ENCODE data around the gene ROBO1. TPM values are rescaled to one million over a fixed set of nuclear protein-coding genes. Genes with fewer than 3 reads are reported as not detected.

Gene ROBO1
- total RNA-seq, 1 donor from 2014 or later = 13.4 TPM

DNA sequence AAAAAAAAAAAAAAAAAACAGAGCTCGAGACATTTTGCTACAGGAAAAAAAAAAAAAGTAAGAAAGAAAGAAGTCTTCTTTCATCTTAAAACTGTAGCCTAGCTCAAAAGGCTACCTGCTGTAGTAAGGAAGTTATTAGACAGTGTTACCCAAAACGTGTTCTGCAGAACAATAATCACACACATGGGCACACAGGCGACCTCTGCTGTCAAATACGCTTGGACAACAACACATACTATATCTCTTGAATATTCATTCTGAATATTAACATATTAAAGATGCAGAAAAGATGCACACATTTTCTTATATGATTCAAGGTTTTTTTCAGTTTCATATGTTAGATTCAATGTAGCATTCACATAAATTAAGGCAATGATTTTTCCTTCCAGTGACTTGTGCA is 215.8 kb downstream of the ROBO1 start:
- no peak overlapping the region for H3K27ac ChIP-seq
- no peak overlapping the region for H3K4me3 ChIP-seq
- H3K36me3 ChIP-seq = no peaks in the 10 kb centered on the region
- H3K9me3 ChIP-seq = no peaks in the 10 kb centered on the region
- intact Hi-C loops (cut with DNase I) = no loop called here
- H3K27me3 ChIP-seq = no peaks in the 10 kb centered on the region
- no peak for DNase-seq (ENCODE audit: low spot score in 2 of 2)
- TF ChIP-seq, protein P1, sequence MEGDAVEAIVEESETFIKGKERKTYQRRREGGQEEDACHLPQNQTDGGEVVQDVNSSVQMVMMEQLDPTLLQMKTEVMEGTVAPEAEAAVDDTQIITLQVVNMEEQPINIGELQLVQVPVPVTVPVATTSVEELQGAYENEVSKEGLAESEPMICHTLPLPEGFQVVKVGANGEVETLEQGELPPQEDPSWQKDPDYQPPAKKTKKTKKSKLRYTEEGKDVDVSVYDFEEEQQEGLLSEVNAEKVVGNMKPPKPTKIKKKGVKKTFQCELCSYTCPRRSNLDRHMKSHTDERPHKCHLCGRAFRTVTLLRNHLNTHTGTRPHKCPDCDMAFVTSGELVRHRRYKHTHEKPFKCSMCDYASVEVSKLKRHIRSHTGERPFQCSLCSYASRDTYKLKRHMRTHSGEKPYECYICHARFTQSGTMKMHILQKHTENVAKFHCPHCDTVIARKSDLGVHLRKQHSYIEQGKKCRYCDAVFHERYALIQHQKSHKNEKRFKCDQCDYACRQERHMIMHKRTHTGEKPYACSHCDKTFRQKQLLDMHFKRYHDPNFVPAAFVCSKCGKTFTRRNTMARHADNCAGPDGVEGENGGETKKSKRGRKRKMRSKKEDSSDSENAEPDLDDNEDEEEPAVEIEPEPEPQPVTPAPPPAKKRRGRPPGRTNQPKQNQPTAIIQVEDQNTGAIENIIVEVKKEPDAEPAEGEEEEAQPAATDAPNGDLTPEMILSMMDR (IDR thresholded peaks at IDR 0.05) = no peak
- H3K4me1 ChIP-seq = no peaks in the 10 kb centered on the region

DNA sequence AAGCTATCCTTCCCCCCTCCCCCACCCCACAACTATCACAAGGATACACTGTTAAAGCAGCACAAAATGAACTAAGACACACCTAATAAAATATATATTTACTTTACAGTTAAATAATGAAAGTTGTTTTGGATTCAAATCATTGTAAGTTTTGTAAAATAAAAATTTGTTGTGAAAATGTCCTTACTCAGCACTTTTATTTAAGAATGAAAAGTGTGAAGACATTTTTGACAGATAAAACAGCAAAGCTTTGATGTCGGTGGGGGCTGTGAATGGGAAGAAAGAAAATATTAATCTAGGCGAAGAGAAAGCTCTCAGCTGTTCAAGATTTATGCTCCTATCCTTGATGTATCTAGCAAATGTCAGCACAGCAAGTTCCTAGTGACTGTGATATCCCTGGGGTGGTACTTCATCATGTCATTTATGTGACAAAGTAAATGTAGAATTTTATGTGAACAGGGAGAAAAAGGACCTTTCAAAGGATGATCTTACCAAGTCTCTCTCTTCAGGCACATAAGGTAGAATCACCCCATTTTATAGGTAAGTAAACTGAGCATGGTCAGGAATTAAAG is 216.4 kb downstream of the ROBO1 start:
- Histone ChIP-seq H3K27me3 (no peaks in the 10 kb centered on the region), H3K36me3 (no peaks in the 10 kb centered on the region), H3K4me1 (no peaks in the 10 kb centered on the region), H3K27ac (no peak overlapping the region), H3K4me3 (no peak overlapping the region), H3K9me3 (no peaks in the 10 kb centered on the region)
- TF ChIP-seq, protein P1 (IDR thresholded peaks at IDR 0.05) = no peak
- intact Hi-C loops (cut with DNase I) = no loop called here
- no peak for DNase-seq (ENCODE audit: low spot score in 2 of 2)

DNA sequence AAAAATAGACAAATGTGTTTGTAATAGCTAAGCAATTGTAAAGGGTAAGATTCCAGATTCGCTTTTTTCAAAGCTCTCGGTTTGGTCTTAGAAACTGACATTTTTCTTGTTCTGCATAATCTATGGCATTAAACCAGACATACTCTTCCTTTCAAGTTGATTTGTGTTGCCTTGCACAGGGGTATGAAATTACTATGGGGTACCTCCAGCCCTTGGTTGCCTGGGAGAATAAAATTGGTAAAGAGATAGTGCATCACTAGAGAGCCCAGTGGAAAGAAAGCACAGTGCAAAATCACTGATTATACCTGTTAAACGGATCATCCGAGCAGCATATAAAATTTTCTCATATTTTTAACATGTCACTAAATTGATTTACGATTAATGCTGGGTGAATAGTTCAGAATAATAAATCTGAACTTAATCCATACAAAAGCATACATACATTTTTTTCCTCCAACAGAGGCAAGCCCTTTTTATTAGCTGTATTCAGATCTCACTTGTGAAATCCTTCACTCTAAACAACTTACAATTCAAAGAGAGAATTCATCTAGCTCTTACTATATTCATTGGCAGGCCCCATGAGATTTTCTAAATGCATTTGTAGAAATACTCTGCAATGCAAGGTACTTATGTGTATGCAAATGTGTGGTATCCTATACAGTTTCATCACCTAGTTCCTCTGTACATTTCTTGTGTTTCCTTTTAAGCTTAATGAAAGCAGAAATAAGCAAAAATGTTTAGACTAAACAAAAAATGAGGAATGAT is 224.4 kb downstream of the ROBO1 start:
- Histone ChIP-seq H3K36me3 (no peaks in the 10 kb centered on the region), H3K9me3 (no peaks in the 10 kb centered on the region), H3K4me1 (no peaks in the 10 kb centered on the region), H3K4me3 (no peak overlapping the region), H3K27ac (no peak overlapping the region), H3K27me3 (no peaks in the 10 kb centered on the region)
- TF ChIP-seq, protein P1 (IDR thresholded peaks at IDR 0.05) = no peak
- intact Hi-C loops (cut with DNase I) = no loop called here
- no peak for DNase-seq (ENCODE audit: low spot score in 2 of 2)

DNA sequence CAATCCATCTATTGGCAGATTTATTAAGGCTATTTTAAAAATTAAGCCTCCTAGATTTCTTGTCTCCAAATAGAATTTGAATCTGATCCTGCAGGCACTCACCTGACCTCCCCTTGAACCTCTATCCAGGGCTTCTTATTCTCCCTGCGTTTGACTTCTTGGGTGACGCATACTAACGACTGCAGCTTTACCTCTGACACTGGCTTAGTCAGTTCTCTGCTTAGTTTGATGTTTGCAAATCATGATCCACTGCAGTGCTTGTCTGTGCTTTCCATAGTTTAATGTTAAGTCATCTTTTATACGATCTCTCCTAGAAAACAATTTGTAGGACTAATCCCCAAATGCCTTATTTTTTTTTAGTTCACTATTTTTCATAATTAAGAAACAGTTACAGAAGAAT is 233.1 kb downstream of the ROBO1 start:
- no peaks in the 10 kb centered on the region for H3K27me3 ChIP-seq
- H3K4me3 ChIP-seq = no peak overlapping the region
- TF ChIP-seq, protein P1 (IDR thresholded peaks at IDR 0.05) = no peak
- H3K36me3 ChIP-seq = no peaks in the 10 kb centered on the region
- H3K27ac ChIP-seq = no peak overlapping the region
- intact Hi-C loops (cut with DNase I) = no loop called here
- H3K4me1 ChIP-seq = no peaks in the 10 kb centered on the region
- H3K9me3 ChIP-seq = no peaks in the 10 kb centered on the region
- DNase-seq (ENCODE audit: low spot score in 2 of 2) = no peak

DNA sequence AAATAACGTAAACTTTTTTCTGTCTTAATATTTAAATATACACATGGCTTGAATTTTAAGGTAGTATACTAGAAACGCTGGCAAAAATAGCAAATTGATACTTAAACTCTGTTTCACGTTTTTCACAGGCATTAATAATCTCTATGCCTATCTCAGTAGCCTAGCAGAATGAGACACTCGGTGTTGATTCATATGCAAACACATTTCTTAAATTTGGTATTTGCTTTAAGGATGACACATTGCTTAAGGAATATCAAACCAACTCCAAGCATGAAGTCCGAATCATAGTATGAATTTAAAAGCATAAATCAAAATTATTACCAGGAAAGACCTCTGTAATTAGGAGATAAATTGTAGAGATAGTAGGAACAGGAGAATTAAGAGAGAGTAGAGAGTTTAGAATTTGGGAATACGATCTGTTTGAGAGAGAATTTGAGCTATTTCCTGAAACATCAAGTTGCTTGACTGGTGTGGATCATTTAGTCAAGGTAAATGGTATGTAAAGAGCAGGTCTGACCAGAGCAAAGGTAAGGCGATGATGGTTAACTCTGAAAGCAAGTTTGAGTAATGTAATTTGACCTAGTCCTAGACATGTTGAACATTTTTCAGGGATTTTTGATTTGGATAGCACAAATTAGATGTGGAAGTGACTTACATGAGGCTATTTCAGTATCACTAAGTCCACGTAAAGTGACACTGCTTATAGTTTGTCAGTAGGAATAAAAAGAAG is 236.1 kb downstream of the ROBO1 start:
- intact Hi-C loops (cut with DNase I) = no loop called here
- TF ChIP-seq, protein P1 (IDR thresholded peaks at IDR 0.05) = no peak
- no peak overlapping the region for H3K4me3 ChIP-seq

More for the DNA sequence above, 236.1 kb downstream of the ROBO1 start:
- H3K27me3 ChIP-seq = no peaks in the 10 kb centered on the region
- no peaks in the 10 kb centered on the region for H3K36me3 ChIP-seq
- H3K27ac ChIP-seq = no peak overlapping the region
- H3K9me3 ChIP-seq = no peaks in the 10 kb centered on the region
- H3K4me1 ChIP-seq = no peaks in the 10 kb centered on the region
- DNase-seq (ENCODE audit: low spot score in 2 of 2) = no peak

All from ascending aorta (tissue), 2 donors.